ENCODE measurements around the gene BUD13.

- TF ChIP-seq, protein P1, sequence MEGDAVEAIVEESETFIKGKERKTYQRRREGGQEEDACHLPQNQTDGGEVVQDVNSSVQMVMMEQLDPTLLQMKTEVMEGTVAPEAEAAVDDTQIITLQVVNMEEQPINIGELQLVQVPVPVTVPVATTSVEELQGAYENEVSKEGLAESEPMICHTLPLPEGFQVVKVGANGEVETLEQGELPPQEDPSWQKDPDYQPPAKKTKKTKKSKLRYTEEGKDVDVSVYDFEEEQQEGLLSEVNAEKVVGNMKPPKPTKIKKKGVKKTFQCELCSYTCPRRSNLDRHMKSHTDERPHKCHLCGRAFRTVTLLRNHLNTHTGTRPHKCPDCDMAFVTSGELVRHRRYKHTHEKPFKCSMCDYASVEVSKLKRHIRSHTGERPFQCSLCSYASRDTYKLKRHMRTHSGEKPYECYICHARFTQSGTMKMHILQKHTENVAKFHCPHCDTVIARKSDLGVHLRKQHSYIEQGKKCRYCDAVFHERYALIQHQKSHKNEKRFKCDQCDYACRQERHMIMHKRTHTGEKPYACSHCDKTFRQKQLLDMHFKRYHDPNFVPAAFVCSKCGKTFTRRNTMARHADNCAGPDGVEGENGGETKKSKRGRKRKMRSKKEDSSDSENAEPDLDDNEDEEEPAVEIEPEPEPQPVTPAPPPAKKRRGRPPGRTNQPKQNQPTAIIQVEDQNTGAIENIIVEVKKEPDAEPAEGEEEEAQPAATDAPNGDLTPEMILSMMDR (conservative IDR thresholded peaks at IDR 0.05; ENCODE audit: low read depth, low read length): no peak
- no peak for TF ChIP-seq MAZ (IDR thresholded peaks at IDR 0.05; ENCODE audit: borderline replicate concordance, low read depth, low read length)
Measured at GRCh38 chr11:116750070-116750718, 22.6 kb downstream of the BUD13 start.

Measured in IMR-90 (cell line).